Breast epithelium (tissue), 3 donors: ENCODE results near the gene CARD14.
A peak's percentile ranks its signal among the peaks of the same experiment; 100 is the strongest.

ENCODE experiments used
- POLR2A ChIP-seq: fragments of 450-650 bp; IDR thresholded peaks from one replicate; pipeline ENCODE4 v1.6.1; 2016; ENCODE audit warnings: antibody characterized with exemption, mild to moderate bottlenecking, moderate library complexity
- POLR2AphosphoS5 ChIP-seq, 3 donors: sonication (generic); formaldehyde crosslinking; IDR thresholded peaks; one replicate each; pipeline ENCODE4 v1.6.1; 2017; ENCODE audit warnings: antibody characterized with exemption in 3 of 3
- TF ChIP-seq, protein P1 (sequence below), 3 donors: fragments of 450-650 bp; IDR thresholded peaks; one replicate each; pipeline ENCODE4 v1.5.1; 2016 to 2017; ENCODE audit warnings: antibody characterized with exemption in 3 of 3, mild to moderate bottlenecking in 3 of 3, moderate library complexity in 3 of 3

DNA sequence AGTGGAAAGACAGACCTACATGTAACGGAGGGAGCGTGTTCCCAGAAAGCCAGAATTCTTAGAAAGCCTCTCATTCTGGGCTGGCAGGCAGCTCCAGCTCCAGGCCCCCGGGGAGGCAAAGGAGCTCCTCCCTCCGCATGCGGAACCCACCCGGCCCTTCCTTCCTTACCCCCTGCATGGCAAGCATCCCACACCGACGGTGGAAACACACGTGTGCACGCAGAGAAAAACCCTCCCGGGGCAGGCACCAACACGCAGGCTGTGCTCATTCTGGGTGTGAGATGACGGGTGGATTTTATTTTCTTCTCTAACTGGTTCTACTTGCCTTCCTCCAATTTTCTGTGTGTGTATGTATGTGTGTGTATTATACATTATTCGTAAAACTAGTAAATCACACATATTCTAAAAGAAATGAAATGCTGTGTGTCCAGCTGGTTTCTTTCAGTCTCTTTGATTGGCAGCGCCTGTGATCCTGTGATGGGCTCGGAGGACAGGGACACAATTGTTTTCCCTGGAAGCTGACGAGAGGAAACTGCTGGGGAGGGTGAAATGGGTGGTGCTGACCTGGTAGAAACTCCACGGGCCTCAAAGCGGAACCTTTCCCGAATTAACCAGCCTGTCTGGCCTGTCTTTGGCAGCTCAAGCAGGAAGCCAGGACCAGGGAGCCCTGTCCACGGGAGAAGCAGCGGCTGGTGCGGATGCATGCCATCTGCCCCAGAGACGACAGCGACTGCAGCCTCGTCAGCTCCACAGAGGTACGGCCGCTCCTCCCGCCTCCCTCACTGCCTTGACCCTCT is 22.2 kb downstream of the CARD14 start:
- TF ChIP-seq, protein P1, sequence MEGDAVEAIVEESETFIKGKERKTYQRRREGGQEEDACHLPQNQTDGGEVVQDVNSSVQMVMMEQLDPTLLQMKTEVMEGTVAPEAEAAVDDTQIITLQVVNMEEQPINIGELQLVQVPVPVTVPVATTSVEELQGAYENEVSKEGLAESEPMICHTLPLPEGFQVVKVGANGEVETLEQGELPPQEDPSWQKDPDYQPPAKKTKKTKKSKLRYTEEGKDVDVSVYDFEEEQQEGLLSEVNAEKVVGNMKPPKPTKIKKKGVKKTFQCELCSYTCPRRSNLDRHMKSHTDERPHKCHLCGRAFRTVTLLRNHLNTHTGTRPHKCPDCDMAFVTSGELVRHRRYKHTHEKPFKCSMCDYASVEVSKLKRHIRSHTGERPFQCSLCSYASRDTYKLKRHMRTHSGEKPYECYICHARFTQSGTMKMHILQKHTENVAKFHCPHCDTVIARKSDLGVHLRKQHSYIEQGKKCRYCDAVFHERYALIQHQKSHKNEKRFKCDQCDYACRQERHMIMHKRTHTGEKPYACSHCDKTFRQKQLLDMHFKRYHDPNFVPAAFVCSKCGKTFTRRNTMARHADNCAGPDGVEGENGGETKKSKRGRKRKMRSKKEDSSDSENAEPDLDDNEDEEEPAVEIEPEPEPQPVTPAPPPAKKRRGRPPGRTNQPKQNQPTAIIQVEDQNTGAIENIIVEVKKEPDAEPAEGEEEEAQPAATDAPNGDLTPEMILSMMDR (IDR thresholded peaks at IDR 0.05), result no peak
- TF ChIP-seq POLR2AphosphoS5 (IDR thresholded peaks at IDR 0.05), result peak in 1 of 3 donors; percentile 25
- TF ChIP-seq POLR2A, result no peak
